Panc1 (cell line): ENCODE results near the gene FBXO24. TPM values are rescaled to one million over a fixed set of nuclear protein-coding genes. Genes with fewer than 3 reads are reported as not detected.

Source experiments
- ATAC-seq: fragments of 200-7000 bp; cut with Tn5 transposase; 2 replicates; pipeline ENCODE4 v1.9.1; 2020; ENCODE audit warnings: mild to moderate bottlenecking, moderate library complexity
- BruUV-seq: library from RNA; stranded (reverse); fragments of 400-500 nt; replicated peaks from 2 replicates; lab custom pipeline; 2021; lab: Mats Ljungman, UMichigan
- CTCF ChIA-PET: fragments of 300-600 bp; sonication (Branson Sonifier 250); formaldehyde crosslinking; loops from one replicate; lab custom pipeline; 2022; ENCODE audit warnings: antibody characterized with exemption; lab: Charles Lee
- POLR2A ChIA-PET: fragments of 300-600 bp; sonication (Branson Sonifier 250); formaldehyde crosslinking; loops from one replicate; lab custom pipeline; 2022; ENCODE audit warnings: antibody characterized with exemption; lab: Charles Lee
- DNase-seq: peaks from one replicate; pipeline ENCODE4 v3.0.0-alpha.2; 2010; ENCODE audit warnings: low read depth, low spot score
- H3K27ac ChIP-seq: 2 replicates; pipeline ENCODE4 v1.5.1; 2011; ENCODE audit warnings: mild to moderate bottlenecking, low read length, inconsistent platforms
- H3K27me3 ChIP-seq: fragments of 200-500 bp; sonication (Bioruptor generic); 2 replicates; pipeline ENCODE4 v1.6.0; 2014; ENCODE audit warnings: low read length, inconsistent platforms; ENCODE audit not compliant: control insufficient read depth, insufficient read depth
- H3K36me3 ChIP-seq: fragments of 200-500 bp; sonication (Bioruptor generic); 2 replicates; pipeline ENCODE4 v1.5.1; 2014; ENCODE audit warnings: inconsistent platforms, mild to moderate bottlenecking, low read length, moderate library complexity; ENCODE audit not compliant: control insufficient read depth, insufficient read depth
- H3K4me1 ChIP-seq: 2 replicates; pipeline ENCODE4 v1.5.1; 2011; ENCODE audit warnings: inconsistent platforms, mild to moderate bottlenecking, low read length, moderate library complexity; ENCODE audit not compliant: control insufficient read depth, insufficient read depth
- H3K4me3 ChIP-seq, 2 experiments: 2 replicates each; pipeline ENCODE4 v1.5.1; 2011 to 2012; ENCODE audit warnings: low read depth in 2 of 2, low read length in 2 of 2, mild to moderate bottlenecking in 2 of 2, inconsistent platforms in 1 of 2, moderate library complexity in 1 of 2
- H3K9me3 ChIP-seq: fragments of 200-500 bp; sonication (Bioruptor generic); 2 replicates; pipeline ENCODE4 v1.5.1; 2014; ENCODE audit warnings: low read depth, mild to moderate bottlenecking, inconsistent platforms, low read length, moderate library complexity; ENCODE audit not compliant: control insufficient read depth, insufficient read depth
- POLR2AphosphoS5 ChIP-seq: IDR thresholded peaks from 2 replicates; pipeline ENCODE4 v1.6.1; 2012; ENCODE audit warnings: mild to moderate bottlenecking, low read depth, low read length, moderate library complexity
- REST ChIP-seq, 2 experiments: IDR thresholded peaks; 2 replicates each; pipeline ENCODE4 v1.6.1; 2011 to 2012; ENCODE audit warnings: low read depth in 2 of 2, control low read depth in 1 of 2, low read length in 1 of 2, mild to moderate bottlenecking in 1 of 2, moderate library complexity in 1 of 2; ENCODE audit not compliant: insufficient read depth in 1 of 2
- SIN3A ChIP-seq: IDR thresholded peaks from 2 replicates; pipeline ENCODE4 v1.6.1; 2012; ENCODE audit warnings: low read depth, mild to moderate bottlenecking, low read length, moderate library complexity, borderline replicate concordance; ENCODE audit not compliant: insufficient read depth
- TCF7L2 ChIP-seq: IDR thresholded peaks from 2 replicates; pipeline ENCODE4 v1.6.1; 2011; ENCODE audit warnings: mild to moderate bottlenecking, low read depth, low read length, inconsistent platforms
- in situ Hi-C: cut with HindIII; loops from 2 replicates; pipeline ENCODE4 v1.10.0; 2016; ENCODE audit warnings: low sequenced_read_pairs, low pct_unique_long_range_greater_than_20kb
- intact Hi-C: fragments of 100-400 bp; cut with micrococcal nuclease; formaldehyde crosslinking; loops from one replicate; pipeline ENCODE4 v1.10.0; 2022; ENCODE audit not compliant: unreplicated experiment
- total RNA-seq: library from RNA; stranded (reverse); gene quantifications from one replicate; pipeline ENCODE4 v1.2.1, GENCODE V29; 2021; ENCODE audit not compliant: unreplicated experiment
- TF ChIP-seq, protein P1 (sequence below): fragments of 450-650 bp; IDR thresholded peaks from 2 replicates; pipeline ENCODE4 v1.5.1; 2017; ENCODE audit warnings: mild to moderate bottlenecking

Gene FBXO24
- total RNA-seq, 1 experiment from 2014 or later = 0.59 TPM

DNA sequence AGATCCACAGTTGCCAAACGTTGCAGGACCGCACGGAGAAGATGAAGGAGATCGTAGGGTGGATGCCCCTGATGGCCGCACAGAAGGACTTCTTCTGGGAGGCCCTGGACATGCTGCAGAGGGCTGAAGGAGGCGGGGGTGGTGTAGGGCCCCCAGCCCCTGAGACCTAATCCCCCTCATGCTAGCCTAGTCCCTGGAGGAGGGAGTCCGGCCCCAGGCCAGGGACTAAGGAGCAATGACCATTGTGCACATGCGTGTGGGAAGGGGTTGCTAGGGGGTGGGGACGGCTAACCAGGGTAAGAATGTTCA is 14.6 kb downstream of the FBXO24 start:
- no peaks in the 10 kb centered on the region for H3K36me3 ChIP-seq
- DNase-seq (no peak), ATAC-seq (no peak)
- H3K4me1 ChIP-seq = no peaks in the 10 kb centered on the region; the same call in 1 of the 2 replicates
- H3K9me3 ChIP-seq = no peaks in the 10 kb centered on the region
- ChIA-PET CTCF (no interaction called here), POLR2A (no interaction called here)
- H3K27ac ChIP-seq = no peak overlapping the region
- H3K4me3 ChIP-seq = no peak overlapping the region
- TF ChIP-seq, protein P1, sequence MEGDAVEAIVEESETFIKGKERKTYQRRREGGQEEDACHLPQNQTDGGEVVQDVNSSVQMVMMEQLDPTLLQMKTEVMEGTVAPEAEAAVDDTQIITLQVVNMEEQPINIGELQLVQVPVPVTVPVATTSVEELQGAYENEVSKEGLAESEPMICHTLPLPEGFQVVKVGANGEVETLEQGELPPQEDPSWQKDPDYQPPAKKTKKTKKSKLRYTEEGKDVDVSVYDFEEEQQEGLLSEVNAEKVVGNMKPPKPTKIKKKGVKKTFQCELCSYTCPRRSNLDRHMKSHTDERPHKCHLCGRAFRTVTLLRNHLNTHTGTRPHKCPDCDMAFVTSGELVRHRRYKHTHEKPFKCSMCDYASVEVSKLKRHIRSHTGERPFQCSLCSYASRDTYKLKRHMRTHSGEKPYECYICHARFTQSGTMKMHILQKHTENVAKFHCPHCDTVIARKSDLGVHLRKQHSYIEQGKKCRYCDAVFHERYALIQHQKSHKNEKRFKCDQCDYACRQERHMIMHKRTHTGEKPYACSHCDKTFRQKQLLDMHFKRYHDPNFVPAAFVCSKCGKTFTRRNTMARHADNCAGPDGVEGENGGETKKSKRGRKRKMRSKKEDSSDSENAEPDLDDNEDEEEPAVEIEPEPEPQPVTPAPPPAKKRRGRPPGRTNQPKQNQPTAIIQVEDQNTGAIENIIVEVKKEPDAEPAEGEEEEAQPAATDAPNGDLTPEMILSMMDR = no peak
- H3K27me3 ChIP-seq = no peaks in the 10 kb centered on the region
- in situ Hi-C loops = no loop called here
- BruUV-seq = no TSS peak
- intact Hi-C loops = no loop called here

DNA sequence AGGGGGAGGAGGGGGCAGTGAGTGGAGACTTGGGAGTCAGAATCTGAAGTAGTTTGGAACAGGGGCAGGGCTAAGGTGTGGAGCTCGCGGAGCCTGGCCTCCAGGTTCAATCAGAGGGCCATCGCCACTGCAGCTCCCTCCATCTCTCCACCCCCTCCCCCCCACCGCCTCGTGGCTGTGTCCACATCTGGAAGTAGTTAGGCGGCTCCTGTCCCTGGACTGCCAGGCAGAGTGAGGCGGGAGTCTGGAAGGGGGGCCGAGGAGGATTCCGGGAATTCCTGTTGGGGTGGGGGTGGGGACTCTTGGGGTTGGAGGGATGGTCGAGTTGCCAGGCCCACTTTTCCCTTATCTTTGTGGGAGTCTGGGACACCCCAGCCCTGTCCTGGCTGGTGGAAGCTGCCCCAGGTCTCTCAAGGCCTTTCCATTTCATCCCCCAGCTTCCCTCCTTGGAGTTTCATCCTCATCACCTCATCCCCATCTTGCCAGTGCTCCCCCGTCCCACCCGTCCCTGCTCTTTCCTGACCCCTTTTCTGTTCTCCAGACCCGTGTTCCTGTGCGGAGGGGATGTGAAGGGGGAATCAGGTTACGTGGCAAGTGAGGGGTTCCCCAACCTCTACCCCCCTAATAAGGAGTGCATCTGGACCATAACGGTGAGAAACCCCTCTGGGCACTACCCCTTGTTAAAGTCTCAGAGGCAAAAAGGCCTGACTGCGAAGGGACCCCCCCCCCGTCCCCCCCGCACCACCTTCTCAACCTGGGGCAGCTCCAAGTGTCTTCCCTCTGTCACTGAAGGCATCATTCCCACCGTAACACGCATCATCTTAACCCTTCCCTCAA is 17.0 kb downstream of the FBXO24 start:
- in situ Hi-C loops = no loop called here
- POLR2A ChIA-PET = interaction anchor here (0.6 kb wide), 1 partner anchor 18 kb away, joined by 4 read pairs; no protein-coding TSS in a partner anchor

More for the DNA sequence above, 17.0 kb downstream of the FBXO24 start:
- no peaks in the 10 kb centered on the region for H3K9me3 ChIP-seq
- peaks cover 8% of the 10 kb centered on the region; the same call in 1 of the 2 replicates for H3K4me1 ChIP-seq
- intact Hi-C loops = no loop called here
- no peak for ATAC-seq
- CTCF ChIA-PET = interaction anchor here (0.7 to 1.6 kb wide), 3 partner anchors 23 to 43 kb away, joined by 3 to 8 read pairs (median 7); no protein-coding TSS in a partner anchor
- TF ChIP-seq REST (IDR thresholded peaks at IDR 0.05; ENCODE audit: insufficient read depth in 1 of 2, low read depth in 2 of 2, low read length in 1 of 2) (no peak), TCF7L2 (no peak), POLR2AphosphoS5 (no peak), SIN3A (no peak)
- TF ChIP-seq, protein P1 = no peak
- no peaks in the 10 kb centered on the region for H3K36me3 ChIP-seq
- DNase-seq = no peak
- 0 out of 2 replicates have a peak overlapping the region, but pooled peaks have one; percentile 2 for H3K27ac ChIP-seq
- no peaks in the 10 kb centered on the region for H3K27me3 ChIP-seq
- H3K4me3 ChIP-seq = peak overlapping the region; percentile 51 to 67; a peak in 3 of 4 replicates
- no TSS peak for BruUV-seq
